K562 (cell line): ENCODE measurements around the gene GOT1. TPM values are rescaled to one million over a fixed set of nuclear protein-coding genes. Genes with fewer than 3 reads are reported as not detected.

ENCODE experiments used
- ATAC-seq: fragments of 200-7000 bp; cut with Tn5 transposase; 3 replicates; pipeline ENCODE4 v1.9.1; 2020; ENCODE audit warnings: moderate library complexity
- BruUV-seq: library from RNA; stranded (reverse); fragments of 400-500 nt; replicated peaks from 2 replicates; lab custom pipeline; 2021; lab: Mats Ljungman, UMichigan
- CTCF ChIA-PET: fragments of 300-600 bp; formaldehyde crosslinking; extraction: SDS; loops from one replicate; lab custom pipeline; 2021; ENCODE audit warnings: low intra/inter-chr PET ratio; lab: Yijun Ruan, JAX
- POLR2A ChIA-PET: fragments of 300-600, 350-650 bp; sonication (Branson Sonifier 250); formaldehyde crosslinking; extraction: SDS; loops from one replicate; lab custom pipeline; 2021; ENCODE audit warnings: antibody characterized with exemption, inconsistent platforms; lab: Yijun Ruan, JAX
- DNase-seq, 4 experiments: peaks; one replicate each; pipeline versions ENCODE4 v3.0.0 to v3.0.0-alpha.2; 2011 to 2018; ENCODE audit warnings: low spot score in 3 of 4, mixed read lengths in 3 of 4; ENCODE audit errors: extremely low read depth in 1 of 4
- FAIRE-seq: peaks from 2 replicates; lab custom pipeline; 2011; peaks lifted over from hg19 to GRCh38; lab: Jason Lieb, UNC
- H2AFZ ChIP-seq: 2 replicates; pipeline ENCODE4 v1.6.0; 2011; ENCODE audit warnings: low read depth, low read length, control low read depth, inconsistent platforms
- H3K27ac ChIP-seq: fragments of 200-600 bp; 3 replicates; pipeline ENCODE4 v1.8.0; 2011; ENCODE audit warnings: low read depth, mild to moderate bottlenecking, control low read depth, inconsistent platforms, low read length, moderate library complexity, mixed read lengths; ENCODE audit errors: extremely low read depth
- H3K27me3 ChIP-seq, 2 experiments: fragments of 300-600 bp in 1 of 2; 2 replicates in 1 of 2; 3 replicates in 1 of 2; pipeline versions ENCODE4 v1.6.0 to v1.8.0; 2011; ENCODE audit warnings: inconsistent platforms in 2 of 2, low read length in 2 of 2, mild to moderate bottlenecking in 1 of 2, mixed read lengths in 1 of 2, moderate library complexity in 1 of 2; ENCODE audit not compliant: control insufficient read depth in 2 of 2, insufficient read depth in 2 of 2
- H3K36me3 ChIP-seq: fragments of 300-600 bp; 3 replicates; pipeline ENCODE4 v1.8.0; 2011; ENCODE audit warnings: mild to moderate bottlenecking, low read length, inconsistent platforms; ENCODE audit not compliant: control insufficient read depth, insufficient read depth
- H3K4me1 ChIP-seq, 2 experiments: fragments of 200-600 bp in 1 of 2; replicated peaks in 1 of 2; 2 replicates in 1 of 2; 3 replicates in 1 of 2; pipeline versions ENCODE4 v1.5.1 to v1.8.0; 2011; ENCODE audit warnings: inconsistent platforms in 2 of 2, low read length in 2 of 2, mild to moderate bottlenecking in 1 of 2, mixed read lengths in 1 of 2, moderate library complexity in 1 of 2; ENCODE audit not compliant: control insufficient read depth in 2 of 2, insufficient read depth in 2 of 2
- H3K4me2 ChIP-seq: 2 replicates; pipeline ENCODE4 v1.6.1; 2011; ENCODE audit warnings: low read length, control low read depth, inconsistent platforms, mixed read lengths; ENCODE audit not compliant: insufficient read depth
- H3K4me3 ChIP-seq: fragments of 200-600 bp; sonication (generic), shearing (Covaris generic); 2 replicates; pipeline ENCODE4 v1.5.1; 2016; ENCODE audit warnings: control low read depth, inconsistent platforms
- H3K79me2 ChIP-seq: fragments of 200-600 bp; 3 replicates; pipeline ENCODE4 v1.8.0; 2011; ENCODE audit warnings: low read length, inconsistent platforms; ENCODE audit not compliant: control insufficient read depth, insufficient read depth
- H3K9ac ChIP-seq, 2 experiments: 2 replicates each; pipeline versions ENCODE4 v1.6.0 to v1.6.1; 2011; ENCODE audit warnings: low read depth in 2 of 2, low read length in 2 of 2, control low read depth in 1 of 2, inconsistent platforms in 1 of 2, mild to moderate bottlenecking in 1 of 2, mixed read lengths in 1 of 2; ENCODE audit not compliant: insufficient read depth in 1 of 2
- H3K9me1 ChIP-seq: one replicate; pipeline ENCODE4 v1.6.0; 2011; ENCODE audit warnings: inconsistent platforms, mild to moderate bottlenecking, low read length, moderate library complexity; ENCODE audit not compliant: control insufficient read depth, insufficient read depth
- H3K9me3 ChIP-seq: replicated peaks from 2 replicates; pipeline ENCODE4 v1.5.1; 2011; ENCODE audit warnings: low read depth, low read length, inconsistent platforms; ENCODE audit not compliant: control insufficient read depth, insufficient read depth
- H4K20me1 ChIP-seq: replicated peaks from 2 replicates; pipeline ENCODE4 v1.6.1; 2011; ENCODE audit warnings: low read length, inconsistent platforms, mixed read lengths; ENCODE audit not compliant: control insufficient read depth, insufficient read depth
- ARID4B ChIP-seq: sonication (generic); formaldehyde crosslinking; IDR thresholded peaks from 2 replicates; pipeline ENCODE4 v1.8.0; 2022; ENCODE audit warnings: mild to moderate bottlenecking, missing genetic modification reagents
- EP400 ChIP-seq: fragments of 450-650 bp; IDR thresholded peaks from 2 replicates; pipeline ENCODE4 v1.6.1; 2017; ENCODE audit warnings: antibody characterized with exemption, mild to moderate bottlenecking, moderate library complexity
- FOSL1 ChIP-seq: fragments of 200-800 bp; sonication (Bioruptor generic); conservative IDR thresholded peaks from 2 replicates; pipeline ENCODE4 v1.6.1; 2016; ENCODE audit warnings: missing genetic modification characterization, missing compliant biosample characterization
- FOXA1 ChIP-seq: fragments of 450-650 bp; IDR thresholded peaks from 2 replicates; pipeline ENCODE4 v1.6.1; 2016; ENCODE audit warnings: mild to moderate bottlenecking, borderline replicate concordance
- HMBOX1 ChIP-seq: sonication (generic); IDR thresholded peaks from 2 replicates; pipeline ENCODE4 v1.6.1; 2016
- WGBS: fragments of 100-300 bp; shearing (Covaris generic); methylation state at CpG from one replicate; pipeline ENCODE4 v1.1.6; 2016; ENCODE audit warnings: low coverage, mixed read lengths; ENCODE audit not compliant: insufficient coverage; ENCODE audit errors: missing lambda C conversion rate; 5-methylcytosine and 5-hydroxymethylcytosine counted together
- in situ Hi-C: fragments of 300-500 bp; cut with MboI; formaldehyde crosslinking; loops from 4 replicates; pipeline ENCODE4 v1.15.0; 2018; ENCODE audit warnings: inconsistent platforms, mixed read lengths
- intact Hi-C: fragments of 100-400 bp; cut with micrococcal nuclease; formaldehyde crosslinking; loops from 2 replicates; pipeline ENCODE4 v1.14.2; 2022
- polyA plus RNA-seq, 8 experiments: library from polyadenylated mRNA; depleted of rRNA in 4 of 8; stranded (reverse) in 5 of 8; unstranded in 3 of 8; fragments of >200 nt; fragmentation: Nextera tagmentation in 2 of 8; fragmentation: Illumina TruSeq in 1 of 8; extraction: Ambion mirVana in 2 of 8; extraction: Trizol in 1 of 8; gene quantifications; 2 replicates each; pipeline versions ENCODE4 v1.2.1 to v1.2.3, GENCODE V29; 2011 to 2014; ENCODE audit warnings: inconsistent platforms in 1 of 8, missing spikeins in 1 of 8
- total RNA-seq, 7 experiments: library from RNA; depleted of rRNA in 6 of 7; stranded (reverse); fragments of >200 nt in 6 of 7; fragmentation: Illumina TruSeq in 2 of 7; extraction: Trizol in 2 of 7; gene quantifications; 2 replicates each; pipeline versions ENCODE4 v1.2.1 to v1.2.3, GENCODE V29; 2011 to 2021; ENCODE audit warnings: low replicate concordance in 1 of 7
- TF ChIP-seq, protein P1 (sequence below): fragments of 250-450 bp; sonication (Bioruptor Pico); IDR thresholded peaks from 2 replicates; pipeline ENCODE4 v1.8.0; 2022; ENCODE audit warnings: moderate library complexity, mild to moderate bottlenecking, inconsistent platforms

The GOT1 gene
- total and polyA plus RNA-seq, 9 of the 15 experiments (the other 6 are each of a cell fraction or from before 2014, with no cell fraction given), result 55.7 to 166 (median 75.4) TPM

- TF ChIP-seq ARID4B (CRISPR knock-in tag) (no peak), FOXA1 (no peak), EP400 (no peak)
- TF ChIP-seq, protein P1, sequence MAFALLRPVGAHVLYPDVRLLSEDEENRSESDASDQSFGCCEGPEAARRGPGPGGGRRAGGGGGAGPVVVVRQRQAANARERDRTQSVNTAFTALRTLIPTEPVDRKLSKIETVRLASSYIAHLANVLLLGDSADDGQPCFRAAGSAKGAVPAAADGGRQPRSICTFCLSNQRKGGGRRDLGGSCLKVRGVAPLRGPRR, result no peak
Observed at GRCh38 chr10:99426689-99427088, 3.7 kb downstream of the GOT1 start (continued).

DNA sequence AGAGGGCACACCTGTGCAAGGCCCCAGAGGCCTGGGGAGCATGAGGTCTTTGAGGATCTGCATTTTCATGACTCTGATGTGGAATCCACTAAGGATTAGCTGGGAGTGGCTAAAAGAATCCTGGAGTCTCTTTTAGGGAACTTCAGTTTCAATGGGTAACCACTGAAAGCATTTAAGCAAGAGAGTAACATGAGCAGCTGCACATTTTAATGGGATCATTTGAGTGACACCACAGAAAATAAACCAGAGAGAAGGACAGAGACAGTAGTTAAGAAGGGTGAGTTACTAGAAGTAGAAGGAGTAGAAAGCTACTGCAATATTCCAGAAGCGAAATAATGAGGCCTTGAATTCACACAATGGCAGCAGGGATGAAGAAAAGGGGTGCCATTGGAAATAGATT lies 5.2 kb downstream of the GOT1 start:
- H3K4me1 ChIP-seq, result peaks cover 2 to 6% of the 10 kb centered on the region in 2 experiments; a peak in 1 of 5 replicates
- no peak overlapping the region for H3K27ac ChIP-seq
- DNase-seq (no peak), FAIRE-seq (no peak), ATAC-seq (no peak)
- ChIA-PET CTCF (no interaction called here), POLR2A (interaction anchor here (0.7 kb wide), 1 partner anchor 1757 kb away, joined by 3 read pairs; no protein-coding TSS in a partner anchor)
- no peak for TF ChIP-seq HMBOX1
- no peak for TF ChIP-seq FOSL1 (tag)
- H3K4me3 ChIP-seq, result no peak overlapping the region
- H3K9me3 ChIP-seq, result no peaks in the 10 kb centered on the region
- peaks cover 75% of the 10 kb centered on the region for H3K36me3 ChIP-seq
- intact Hi-C loops, result no loop called here
- peaks cover 10% of the 10 kb centered on the region for H4K20me1 ChIP-seq
- H3K9me1 ChIP-seq, result peaks cover 8% of the 10 kb centered on the region
- no TSS peak for BruUV-seq
- H2AFZ ChIP-seq, result no peak overlapping the region
- no peak overlapping the region for H3K4me2 ChIP-seq
- no peaks in the 10 kb centered on the region for H3K27me3 ChIP-seq
- in situ Hi-C loops, result loop anchor here (25.0 kb wide), 1 partner anchor 287 kb away; no protein-coding TSS in a partner anchor
- WGBS, result 100% methylated on average over 1 of the region's 1 CpG
- H3K9ac ChIP-seq, result no peak overlapping the region
- H3K79me2 ChIP-seq, result peaks cover 97% of the 10 kb centered on the region
